ENCODE measurements around the gene ERAS. TPM values are rescaled to one million over a fixed set of nuclear protein-coding genes. Genes with fewer than 3 reads are reported as not detected.

ERAS gene
- polyA plus RNA-seq, 1 of the 3 experiments (the other 2 are of a cell fraction), result 0.03 TPM

DNA sequence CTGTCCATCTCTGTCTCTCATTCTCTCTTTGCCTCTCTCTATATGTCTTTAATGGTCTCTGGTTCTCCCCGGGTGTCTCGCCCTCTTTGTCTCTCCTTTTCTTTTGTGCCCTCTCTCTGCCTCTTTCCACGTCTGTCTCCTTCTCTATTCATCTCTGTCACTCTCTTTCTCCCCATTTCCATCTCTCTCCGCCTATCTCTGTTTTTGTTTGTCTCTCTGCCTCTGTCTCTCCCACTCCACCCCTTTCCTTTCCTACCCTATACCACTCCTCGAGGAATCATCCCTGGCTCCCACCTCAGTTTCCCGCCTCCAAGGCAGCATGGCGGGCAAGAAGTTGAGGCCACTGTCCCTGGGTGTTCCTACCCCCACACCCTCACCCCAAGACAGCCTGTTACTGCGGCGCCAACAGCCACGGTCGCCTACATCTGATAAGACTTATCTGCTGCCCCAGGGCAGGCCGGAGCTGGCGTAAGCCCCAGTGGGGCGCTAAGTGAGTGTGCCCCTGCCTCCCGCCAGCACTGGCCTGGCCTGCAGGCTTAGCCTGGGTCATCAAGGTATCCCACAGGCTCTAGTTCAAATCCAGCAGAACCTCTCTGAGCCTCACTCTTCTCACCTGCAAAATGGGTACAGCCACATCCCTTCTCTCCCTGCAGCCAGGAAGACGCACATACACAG, 40.6 kb upstream of the ERAS start:
- POLR2A ChIA-PET, result no interaction called here
- H3K9me3 ChIP-seq, result no peaks in the 10 kb centered on the region
- H3K36me3 ChIP-seq (replicated peaks in 1 of 2; ENCODE audit: control insufficient read depth in 1 of 2, insufficient read depth in 2 of 2, low read length in 1 of 2), result no peaks in the 10 kb centered on the region
- no peaks in the 10 kb centered on the region for H3F3A ChIP-seq (replicated peaks; ENCODE audit: insufficient read depth)
- TF ChIP-seq CHD2 (IDR thresholded peaks at IDR 0.05; ENCODE audit: low read length, partially characterized antibody) (no peak), NFIC (IDR thresholded peaks at IDR 0.05; ENCODE audit: borderline replicate concordance) (no peak), EZH2phosphoT487 (IDR thresholded peaks at IDR 0.05; ENCODE audit: borderline replicate concordance, low read depth) (no peak), ELF1 (IDR thresholded peaks at IDR 0.05) (no peak), SIN3A (IDR thresholded peaks at IDR 0.05; ENCODE audit: borderline replicate concordance, low read depth, low read length) (no peak), TEAD4 (IDR thresholded peaks at IDR 0.05; ENCODE audit: borderline replicate concordance, insufficient read depth) (no peak), JUND (IDR thresholded peaks at IDR 0.05) (no peak), GABPA (IDR thresholded peaks at IDR 0.05; ENCODE audit: low read depth) (no peak), TCF12 (IDR thresholded peaks at IDR 0.05) (no peak), FOXM1 (IDR thresholded peaks at IDR 0.05; ENCODE audit: low read depth) (no peak), NRF1 (IDR thresholded peaks at IDR 0.05; ENCODE audit: low read depth, low read length) (no peak), GATA2 (CRISPR knock-in tag; IDR thresholded peaks at IDR 0.05) (no peak)
- TF ChIP-seq, protein P1, sequence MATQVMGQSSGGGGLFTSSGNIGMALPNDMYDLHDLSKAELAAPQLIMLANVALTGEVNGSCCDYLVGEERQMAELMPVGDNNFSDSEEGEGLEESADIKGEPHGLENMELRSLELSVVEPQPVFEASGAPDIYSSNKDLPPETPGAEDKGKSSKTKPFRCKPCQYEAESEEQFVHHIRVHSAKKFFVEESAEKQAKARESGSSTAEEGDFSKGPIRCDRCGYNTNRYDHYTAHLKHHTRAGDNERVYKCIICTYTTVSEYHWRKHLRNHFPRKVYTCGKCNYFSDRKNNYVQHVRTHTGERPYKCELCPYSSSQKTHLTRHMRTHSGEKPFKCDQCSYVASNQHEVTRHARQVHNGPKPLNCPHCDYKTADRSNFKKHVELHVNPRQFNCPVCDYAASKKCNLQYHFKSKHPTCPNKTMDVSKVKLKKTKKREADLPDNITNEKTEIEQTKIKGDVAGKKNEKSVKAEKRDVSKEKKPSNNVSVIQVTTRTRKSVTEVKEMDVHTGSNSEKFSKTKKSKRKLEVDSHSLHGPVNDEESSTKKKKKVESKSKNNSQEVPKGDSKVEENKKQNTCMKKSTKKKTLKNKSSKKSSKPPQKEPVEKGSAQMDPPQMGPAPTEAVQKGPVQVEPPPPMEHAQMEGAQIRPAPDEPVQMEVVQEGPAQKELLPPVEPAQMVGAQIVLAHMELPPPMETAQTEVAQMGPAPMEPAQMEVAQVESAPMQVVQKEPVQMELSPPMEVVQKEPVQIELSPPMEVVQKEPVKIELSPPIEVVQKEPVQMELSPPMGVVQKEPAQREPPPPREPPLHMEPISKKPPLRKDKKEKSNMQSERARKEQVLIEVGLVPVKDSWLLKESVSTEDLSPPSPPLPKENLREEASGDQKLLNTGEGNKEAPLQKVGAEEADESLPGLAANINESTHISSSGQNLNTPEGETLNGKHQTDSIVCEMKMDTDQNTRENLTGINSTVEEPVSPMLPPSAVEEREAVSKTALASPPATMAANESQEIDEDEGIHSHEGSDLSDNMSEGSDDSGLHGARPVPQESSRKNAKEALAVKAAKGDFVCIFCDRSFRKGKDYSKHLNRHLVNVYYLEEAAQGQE (IDR thresholded peaks at IDR 0.05; ENCODE audit: low read depth, low read length), result no peak
- TF ChIP-seq, protein P2, sequence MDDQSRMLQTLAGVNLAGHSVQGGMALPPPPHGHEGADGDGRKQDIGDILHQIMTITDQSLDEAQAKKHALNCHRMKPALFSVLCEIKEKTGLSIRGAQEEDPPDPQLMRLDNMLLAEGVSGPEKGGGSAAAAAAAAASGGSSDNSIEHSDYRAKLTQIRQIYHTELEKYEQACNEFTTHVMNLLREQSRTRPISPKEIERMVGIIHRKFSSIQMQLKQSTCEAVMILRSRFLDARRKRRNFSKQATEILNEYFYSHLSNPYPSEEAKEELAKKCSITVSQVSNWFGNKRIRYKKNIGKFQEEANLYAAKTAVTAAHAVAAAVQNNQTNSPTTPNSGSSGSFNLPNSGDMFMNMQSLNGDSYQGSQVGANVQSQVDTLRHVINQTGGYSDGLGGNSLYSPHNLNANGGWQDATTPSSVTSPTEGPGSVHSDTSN (IDR thresholded peaks at IDR 0.05), result no peak
- TF ChIP-seq, protein P3, sequence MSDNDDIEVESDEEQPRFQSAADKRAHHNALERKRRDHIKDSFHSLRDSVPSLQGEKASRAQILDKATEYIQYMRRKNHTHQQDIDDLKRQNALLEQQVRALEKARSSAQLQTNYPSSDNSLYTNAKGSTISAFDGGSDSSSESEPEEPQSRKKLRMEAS (IDR thresholded peaks at IDR 0.05; ENCODE audit: low read depth), result no peak
- TF ChIP-seq, protein P4, sequence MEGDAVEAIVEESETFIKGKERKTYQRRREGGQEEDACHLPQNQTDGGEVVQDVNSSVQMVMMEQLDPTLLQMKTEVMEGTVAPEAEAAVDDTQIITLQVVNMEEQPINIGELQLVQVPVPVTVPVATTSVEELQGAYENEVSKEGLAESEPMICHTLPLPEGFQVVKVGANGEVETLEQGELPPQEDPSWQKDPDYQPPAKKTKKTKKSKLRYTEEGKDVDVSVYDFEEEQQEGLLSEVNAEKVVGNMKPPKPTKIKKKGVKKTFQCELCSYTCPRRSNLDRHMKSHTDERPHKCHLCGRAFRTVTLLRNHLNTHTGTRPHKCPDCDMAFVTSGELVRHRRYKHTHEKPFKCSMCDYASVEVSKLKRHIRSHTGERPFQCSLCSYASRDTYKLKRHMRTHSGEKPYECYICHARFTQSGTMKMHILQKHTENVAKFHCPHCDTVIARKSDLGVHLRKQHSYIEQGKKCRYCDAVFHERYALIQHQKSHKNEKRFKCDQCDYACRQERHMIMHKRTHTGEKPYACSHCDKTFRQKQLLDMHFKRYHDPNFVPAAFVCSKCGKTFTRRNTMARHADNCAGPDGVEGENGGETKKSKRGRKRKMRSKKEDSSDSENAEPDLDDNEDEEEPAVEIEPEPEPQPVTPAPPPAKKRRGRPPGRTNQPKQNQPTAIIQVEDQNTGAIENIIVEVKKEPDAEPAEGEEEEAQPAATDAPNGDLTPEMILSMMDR (IDR thresholded peaks at IDR 0.05), result no peak
- TF ChIP-seq, protein P5, sequence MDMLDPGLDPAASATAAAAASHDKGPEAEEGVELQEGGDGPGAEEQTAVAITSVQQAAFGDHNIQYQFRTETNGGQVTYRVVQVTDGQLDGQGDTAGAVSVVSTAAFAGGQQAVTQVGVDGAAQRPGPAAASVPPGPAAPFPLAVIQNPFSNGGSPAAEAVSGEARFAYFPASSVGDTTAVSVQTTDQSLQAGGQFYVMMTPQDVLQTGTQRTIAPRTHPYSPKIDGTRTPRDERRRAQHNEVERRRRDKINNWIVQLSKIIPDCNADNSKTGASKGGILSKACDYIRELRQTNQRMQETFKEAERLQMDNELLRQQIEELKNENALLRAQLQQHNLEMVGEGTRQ (IDR thresholded peaks at IDR 0.05; ENCODE audit: borderline replicate concordance, low read depth, low read length), result no peak
- DNase-seq, result peak; percentile 30
- H2AFZ ChIP-seq (ENCODE audit: low read depth), result no peak overlapping the region
- H3K4me3 ChIP-seq (ENCODE audit: low read depth in 2 of 2, low read length in 1 of 2), result no peak overlapping the region
- CTCF ChIA-PET, result no interaction called here
- no peaks in the 10 kb centered on the region for H3K4me1 ChIP-seq (ENCODE audit: control insufficient read depth in 1 of 2, insufficient read depth in 2 of 2, low read depth in 1 of 2, low read length in 1 of 2)
- no peak overlapping the region for H3K27ac ChIP-seq (ENCODE audit: low read depth in 2 of 2, low read length in 1 of 2)
- H3K27me3 ChIP-seq (ENCODE audit: insufficient read depth), result peaks cover 31% of the 10 kb centered on the region; the same call in 1 of the 2 replicates
- no peak overlapping the region for H3K4me2 ChIP-seq
- H3K9me2 ChIP-seq, result no peaks in the 10 kb centered on the region
- no peaks in the 10 kb centered on the region for H3K79me2 ChIP-seq (ENCODE audit: insufficient read depth)
- WGBS (ENCODE audit: low lambda C conversion rate), result 22% methylated on average over 13 of the region's 16 CpGs
- H3K9ac ChIP-seq, result no peak overlapping the region
- no peaks in the 10 kb centered on the region for H4K20me1 ChIP-seq (ENCODE audit: insufficient read depth)
